ENCODE measurements around the gene GBP7.

The GBP7 gene

DNA sequence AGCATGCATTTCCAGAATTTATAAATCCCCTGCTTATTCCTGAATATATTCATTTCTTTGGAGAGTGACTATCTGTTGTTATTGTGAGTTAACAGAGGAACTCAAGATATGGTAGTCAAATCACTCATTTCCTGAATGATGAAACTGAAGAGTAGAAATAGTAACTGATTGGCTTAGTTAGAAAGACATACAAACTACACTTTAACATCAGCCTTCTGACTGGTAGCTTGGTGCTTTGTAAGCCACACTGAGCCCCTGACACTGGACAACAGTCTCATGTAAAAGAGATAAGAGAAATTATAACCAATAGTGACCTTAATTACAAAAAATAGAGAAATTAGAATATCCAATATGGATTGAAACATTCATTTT lies 4.8 kb downstream of the GBP7 start:
- H3K36me3 ChIP-seq (ENCODE audit: control insufficient read depth, insufficient read depth, low read length): no peaks in the 10 kb centered on the region
- H3K4me2 ChIP-seq (ENCODE audit: low read length): no peak overlapping the region
- H3K9me3 ChIP-seq (ENCODE audit: control insufficient read depth, low read length): no peaks in the 10 kb centered on the region
- H3K9ac ChIP-seq: no peak overlapping the region
- no peak overlapping the region for H2AFZ ChIP-seq
- no peak for TF ChIP-seq CTCF (IDR thresholded peaks at IDR 0.05)
- no peak overlapping the region for H3K4me3 ChIP-seq (ENCODE audit: low read depth, low read length)
- H3K27me3 ChIP-seq (ENCODE audit: control insufficient read depth, insufficient read depth, low read length): no peaks in the 10 kb centered on the region
- no peaks in the 10 kb centered on the region for H3K79me2 ChIP-seq
- H3K27ac ChIP-seq: no peak overlapping the region
- H3K4me1 ChIP-seq: no peaks in the 10 kb centered on the region

DNA sequence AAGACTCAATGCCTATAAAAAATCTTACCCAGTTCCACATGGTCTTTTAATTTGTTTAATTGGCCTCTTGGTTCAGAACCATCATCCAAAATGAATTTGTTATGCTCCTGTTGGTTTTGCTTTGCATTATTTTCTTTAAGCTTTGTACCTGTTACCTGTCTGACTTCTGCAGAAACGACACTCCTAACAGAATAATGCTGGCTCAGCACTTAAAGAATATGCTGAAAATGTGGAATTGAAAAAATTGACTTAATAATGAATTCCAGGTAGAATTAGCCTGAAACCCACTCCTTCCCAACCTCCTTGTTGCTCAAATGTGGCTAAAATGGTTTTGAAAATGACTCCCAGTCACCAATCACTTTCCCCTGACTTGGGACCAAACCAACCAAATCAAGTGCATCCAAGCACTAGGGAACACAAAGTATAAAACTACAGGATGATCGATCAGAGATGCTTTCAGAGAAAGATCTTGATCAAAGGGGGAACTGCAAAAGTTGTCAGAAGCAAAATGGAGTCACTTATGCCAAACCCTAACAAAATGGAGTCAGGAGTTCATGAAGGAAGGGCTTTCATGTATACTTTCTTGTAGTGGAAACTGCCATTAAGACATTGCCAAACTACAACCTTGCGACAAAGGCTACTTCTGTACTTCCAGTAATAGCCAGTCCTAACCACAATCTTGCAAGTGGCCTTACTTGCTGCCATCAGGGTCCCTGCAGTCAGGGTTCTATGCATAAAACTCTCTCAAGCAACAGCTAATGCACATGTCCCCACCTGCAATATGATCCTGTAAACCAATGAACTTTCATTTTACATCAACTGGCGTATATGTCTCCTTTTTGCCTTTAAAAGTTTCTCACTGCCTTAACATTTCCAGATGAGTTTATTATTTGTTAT lies 5.4 kb downstream of the GBP7 start:
- Histone ChIP-seq H3K4me1 (no peaks in the 10 kb centered on the region), H2AFZ (no peak overlapping the region)
- TF ChIP-seq CTCF (IDR thresholded peaks at IDR 0.05): no peak

DNA sequence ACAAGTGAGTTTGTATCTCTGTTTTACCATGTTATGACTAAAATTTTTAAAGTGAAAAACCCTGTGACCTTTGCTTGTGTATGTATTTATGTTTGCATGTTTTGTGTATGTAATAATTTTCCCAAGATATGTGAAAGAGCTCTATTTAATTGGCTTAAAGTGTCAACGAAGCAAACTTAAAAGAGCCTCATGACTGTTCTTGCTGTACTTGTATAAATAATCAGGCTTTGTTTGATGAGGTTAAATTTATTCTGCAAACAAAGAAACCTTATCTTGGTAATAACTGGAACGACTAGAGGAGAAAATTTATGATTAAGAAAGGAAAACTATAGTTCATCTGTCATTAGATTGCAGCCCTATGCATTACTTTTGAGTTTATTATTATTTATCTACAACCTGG lies 6.6 kb downstream of the GBP7 start:
- no peaks in the 10 kb centered on the region for H3K27me3 ChIP-seq (ENCODE audit: control insufficient read depth, insufficient read depth, low read length)
- H3K4me3 ChIP-seq (ENCODE audit: low read depth, low read length): no peak overlapping the region
- H3K9ac ChIP-seq: no peak overlapping the region
- H2AFZ ChIP-seq: no peak overlapping the region
- no peaks in the 10 kb centered on the region for H3K36me3 ChIP-seq (ENCODE audit: control insufficient read depth, insufficient read depth, low read length)
- H3K4me2 ChIP-seq (ENCODE audit: low read length): no peak overlapping the region
- no peak for TF ChIP-seq CTCF (IDR thresholded peaks at IDR 0.05)
- H3K27ac ChIP-seq: no peak overlapping the region
- no peaks in the 10 kb centered on the region for H3K4me1 ChIP-seq
- H3K79me2 ChIP-seq: no peaks in the 10 kb centered on the region
- no peaks in the 10 kb centered on the region for H3K9me3 ChIP-seq (ENCODE audit: control insufficient read depth, low read length)

More for the DNA sequence above, 5.4 kb downstream of the GBP7 start:
- H3K4me2 ChIP-seq (ENCODE audit: low read length): no peak overlapping the region
- H3K9ac ChIP-seq: no peak overlapping the region
- no peaks in the 10 kb centered on the region for H3K9me3 ChIP-seq (ENCODE audit: control insufficient read depth, low read length)
- no peak overlapping the region for H3K4me3 ChIP-seq (ENCODE audit: low read depth, low read length)
- H3K79me2 ChIP-seq: no peaks in the 10 kb centered on the region
- no peak overlapping the region for H3K27ac ChIP-seq
- H3K27me3 ChIP-seq (ENCODE audit: control insufficient read depth, insufficient read depth, low read length): no peaks in the 10 kb centered on the region
- H3K36me3 ChIP-seq (ENCODE audit: control insufficient read depth, insufficient read depth, low read length): no peaks in the 10 kb centered on the region

GRCh38 chr1:89167590-89168230 lies 8.1 kb downstream of the GBP7 start:
- Histone ChIP-seq H3K9me3 (ENCODE audit: control insufficient read depth, low read length) (no peaks in the 10 kb centered on the region), H3K4me1 (no peaks in the 10 kb centered on the region), H3K27ac (no peak overlapping the region), H3K4me2 (ENCODE audit: low read length) (no peak overlapping the region), H3K9ac (no peak overlapping the region), H3K4me3 (ENCODE audit: low read depth, low read length) (no peak overlapping the region), H3K79me2 (no peaks in the 10 kb centered on the region), H3K36me3 (ENCODE audit: control insufficient read depth, insufficient read depth, low read length) (no peaks in the 10 kb centered on the region), H2AFZ (no peak overlapping the region), H3K27me3 (ENCODE audit: control insufficient read depth, insufficient read depth, low read length) (no peaks in the 10 kb centered on the region)
- no peak for TF ChIP-seq CTCF (IDR thresholded peaks at IDR 0.05)

Data from parathyroid adenoma (tissue), 2 donors.